ENCODE results near the gene PACS2.

- TF ChIP-seq POLR2A (IDR thresholded peaks at IDR 0.05) (no peak), POLR2AphosphoS5 (IDR thresholded peaks at IDR 0.05) (no peak), CTCF (IDR thresholded peaks at IDR 0.05) (no peak), EP300 (IDR thresholded peaks at IDR 0.05) (no peak)
Measured at GRCh38 chr14:105346200-105346533, 31.6 kb downstream of the PACS2 start.
